Transverse colon (tissue), 4 donors: Measurements from ENCODE around the gene CTTN.

Experiments
- POLR2AphosphoS5 ChIP-seq, 3 donors: sonication (generic); formaldehyde crosslinking; IDR thresholded peaks; one replicate each; pipeline ENCODE4 v1.6.1; 2016; ENCODE audit warnings: antibody characterized with exemption in 3 of 3
- TF ChIP-seq, protein P1 (sequence below), 5 experiments: fragments of 200-600 bp in 3 of 5; fragments of 450-650 bp in 2 of 5; sonication (generic) in 3 of 5; IDR thresholded peaks; 1 replicate in 2 of 5; 2 replicates in 3 of 5; pipeline ENCODE4 v1.5.1; 2016 to 2017; ENCODE audit warnings: antibody characterized with exemption in 5 of 5, inconsistent platforms in 3 of 5, mild to moderate bottlenecking in 2 of 5, moderate library complexity in 1 of 5

DNA sequence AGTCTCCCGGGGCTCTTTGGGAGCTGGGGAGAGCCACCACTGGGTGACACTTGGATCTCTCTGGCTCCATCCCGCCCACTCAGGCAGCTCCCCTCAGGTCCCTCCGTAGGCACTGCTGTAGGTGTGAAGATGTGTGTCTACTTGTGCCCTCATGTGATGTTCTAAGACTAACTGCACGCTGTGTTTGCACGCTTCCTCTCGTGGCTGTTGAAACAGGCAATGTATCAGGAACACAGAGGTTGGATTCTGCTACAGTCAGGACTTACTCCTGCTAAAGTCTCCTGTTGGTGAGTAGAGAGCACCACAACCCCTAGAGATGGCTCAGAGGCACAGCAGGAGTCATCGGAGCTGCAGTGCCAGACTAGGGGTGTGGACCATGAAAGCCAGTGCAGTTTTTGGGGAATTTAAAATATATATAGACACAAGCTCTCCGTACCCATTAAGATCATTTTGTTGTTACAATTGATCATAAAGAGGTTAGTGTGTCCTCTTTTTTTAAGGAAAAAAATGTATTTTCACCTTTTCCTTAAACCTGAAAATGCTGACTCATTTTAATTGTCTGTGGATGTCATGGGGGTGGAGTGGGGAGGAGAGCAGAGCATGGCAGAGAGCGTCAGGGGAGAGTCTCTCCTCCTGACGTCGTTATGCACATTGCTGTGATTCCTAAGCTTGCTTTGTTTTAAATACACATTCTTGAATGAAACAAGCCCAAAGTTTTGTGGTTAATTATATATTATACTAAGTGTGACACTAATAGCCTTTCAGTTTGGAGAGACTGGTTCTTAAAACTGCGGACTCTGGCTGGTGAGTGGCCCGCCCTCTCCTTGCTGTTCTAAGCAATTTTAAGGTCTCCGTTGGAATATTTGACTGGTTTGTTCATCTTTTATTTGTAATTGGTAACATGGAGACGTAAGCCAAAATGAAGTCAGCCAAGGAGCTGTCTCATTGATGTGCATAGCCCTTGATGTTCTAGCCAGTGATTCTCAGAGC, 16.2 kb upstream of the CTTN start:
- TF ChIP-seq, protein P1, sequence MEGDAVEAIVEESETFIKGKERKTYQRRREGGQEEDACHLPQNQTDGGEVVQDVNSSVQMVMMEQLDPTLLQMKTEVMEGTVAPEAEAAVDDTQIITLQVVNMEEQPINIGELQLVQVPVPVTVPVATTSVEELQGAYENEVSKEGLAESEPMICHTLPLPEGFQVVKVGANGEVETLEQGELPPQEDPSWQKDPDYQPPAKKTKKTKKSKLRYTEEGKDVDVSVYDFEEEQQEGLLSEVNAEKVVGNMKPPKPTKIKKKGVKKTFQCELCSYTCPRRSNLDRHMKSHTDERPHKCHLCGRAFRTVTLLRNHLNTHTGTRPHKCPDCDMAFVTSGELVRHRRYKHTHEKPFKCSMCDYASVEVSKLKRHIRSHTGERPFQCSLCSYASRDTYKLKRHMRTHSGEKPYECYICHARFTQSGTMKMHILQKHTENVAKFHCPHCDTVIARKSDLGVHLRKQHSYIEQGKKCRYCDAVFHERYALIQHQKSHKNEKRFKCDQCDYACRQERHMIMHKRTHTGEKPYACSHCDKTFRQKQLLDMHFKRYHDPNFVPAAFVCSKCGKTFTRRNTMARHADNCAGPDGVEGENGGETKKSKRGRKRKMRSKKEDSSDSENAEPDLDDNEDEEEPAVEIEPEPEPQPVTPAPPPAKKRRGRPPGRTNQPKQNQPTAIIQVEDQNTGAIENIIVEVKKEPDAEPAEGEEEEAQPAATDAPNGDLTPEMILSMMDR (IDR thresholded peaks at IDR 0.05) = no peak
- no peak for TF ChIP-seq POLR2AphosphoS5 (IDR thresholded peaks at IDR 0.05)
